Body of pancreas (tissue), 4 donors: ENCODE measurements around the gene LMO1. TPM values are rescaled to one million over a fixed set of nuclear protein-coding genes. Genes with fewer than 3 reads are reported as not detected.
A peak's percentile ranks its signal among the peaks of the same experiment; 100 is the strongest.

Experiments used
- ATAC-seq: fragments of 150-250 bp; one replicate; pipeline ENCODE4 v1.9.1; 2016
- DNase-seq, 4 donors: peaks; one replicate each; pipeline ENCODE4 v3.0.0-alpha.2; 2019
- H3K27ac ChIP-seq, 4 donors: fragments of 200-600 bp; sonication (generic); 1 replicate in 3 of 4; 2 replicates in 1 of 4; pipeline versions ENCODE4 v1.5.1 to v1.6.1; 2016 to 2019; ENCODE audit warnings: mild to moderate bottlenecking in 1 of 4, mixed read lengths in 1 of 4, moderate library complexity in 1 of 4
- H3K27me3 ChIP-seq, 2 donors: fragments of 200-600 bp; sonication (generic); one replicate each; pipeline ENCODE4 v1.6.0; 2016; ENCODE audit warnings: mild to moderate bottlenecking in 1 of 2
- H3K36me3 ChIP-seq, 2 donors: fragments of 200-600 bp; sonication (generic); replicated peaks in 1 of 2; 2 replicates each; pipeline ENCODE4 v1.5.1; 2016; ENCODE audit warnings: low read depth in 2 of 2; ENCODE audit not compliant: insufficient read depth in 1 of 2
- H3K4me1 ChIP-seq: fragments of 200-600 bp; sonication (generic); one replicate; pipeline ENCODE4 v1.6.0; 2016
- H3K4me3 ChIP-seq, 2 donors: fragments of 200-600 bp; sonication (generic); 1 replicate in 1 of 2; 2 replicates in 1 of 2; pipeline ENCODE4 v1.5.1; 2016 to 2019
- H3K9me3 ChIP-seq, 3 donors: fragments of 200-600 bp; sonication (generic); 1 replicate in 2 of 3; 2 replicates in 1 of 3; pipeline ENCODE4 v1.5.1; 2016
- POLR2A ChIP-seq, 3 donors: fragments of 450-650 bp; IDR thresholded peaks; one replicate each; pipeline ENCODE4 v1.6.1; 2016; ENCODE audit warnings: antibody characterized with exemption in 3 of 3, mild to moderate bottlenecking in 2 of 3
- WGBS, 2 donors: methylation state at CpG; one replicate each; pipeline ENCODE4 v1.1.5; 2017; 5-methylcytosine and 5-hydroxymethylcytosine counted together
- intact Hi-C: fragments of 100-400 bp; cut with DNase I; formaldehyde crosslinking; loops from one replicate; pipeline ENCODE4 v1.15.1; 2023
- total RNA-seq, 2 donors: library from RNA; depleted of rRNA; stranded (reverse); fragments of >200 nt; gene quantifications; one replicate each; pipeline ENCODE4 v1.1.0, GENCODE V29; 2016
- TF ChIP-seq, protein P1 (sequence below), 7 experiments: fragments of 450-650 bp in 4 of 7; fragments of 200-600 bp in 3 of 7; sonication (generic) in 3 of 7; IDR thresholded peaks; one replicate each; pipeline ENCODE4 v1.5.1; 2016 to 2019; ENCODE audit warnings: antibody characterized with exemption in 7 of 7

The LMO1 gene
- total RNA-seq, 2 donors from 2014 or later, result 0.78 to 1.6 TPM

DNA sequence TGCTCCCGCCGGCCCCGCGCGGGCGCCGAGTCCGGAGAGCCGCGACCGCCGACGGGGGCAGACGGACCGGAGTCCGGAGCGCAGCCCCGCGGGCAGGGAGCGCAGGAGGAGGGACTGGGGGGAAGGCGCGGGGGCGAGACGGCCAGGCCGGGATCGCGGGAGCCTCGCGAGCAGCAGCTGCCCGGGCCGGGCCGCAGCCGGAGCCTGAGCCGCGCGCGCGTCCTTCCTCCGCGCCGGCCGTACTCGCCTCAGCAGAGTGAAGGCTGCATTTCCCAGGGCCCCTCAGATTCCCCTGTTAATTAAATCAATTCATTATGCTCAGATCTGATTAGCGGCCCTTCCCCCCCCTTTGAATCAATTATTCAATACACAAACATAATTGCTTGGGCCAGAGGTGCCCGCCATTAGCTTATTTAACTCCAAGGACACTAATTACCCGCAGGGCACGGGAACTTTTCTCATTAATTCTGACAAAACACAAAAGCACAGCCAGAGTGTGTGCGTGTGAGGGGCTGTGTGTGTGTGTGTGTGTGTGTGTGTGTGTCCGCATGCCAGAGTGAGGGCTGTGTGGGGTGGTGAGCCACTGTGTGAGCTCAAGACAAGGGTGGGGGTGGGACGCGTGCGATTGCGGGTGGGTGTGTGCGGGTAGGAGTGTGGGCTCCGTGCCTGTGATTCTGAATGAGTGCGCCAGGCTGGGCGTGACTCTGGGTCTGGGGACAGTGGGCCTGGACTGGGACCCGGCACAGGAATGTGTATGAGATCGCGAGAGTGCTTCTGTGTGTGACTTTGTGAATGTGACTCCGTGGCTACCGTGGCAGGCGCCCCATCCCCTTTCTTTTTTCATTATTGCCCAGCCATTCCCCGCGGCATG lies 5.1 kb upstream of the LMO1 start:
- ATAC-seq (peak; percentile 31), DNase-seq (peak in 1 of 4 donors; percentile 12)
- intact Hi-C loops, result no loop called here
- Histone ChIP-seq H3K9me3 (no peaks in the 10 kb centered on the region), H3K4me3 (no peak overlapping the region), H3K27me3 (peaks cover 0 to 6% of the 10 kb centered on the region in 2 donors), H3K27ac (no peak overlapping the region), H3K4me1 (peaks cover 20% of the 10 kb centered on the region), H3K36me3 (no peaks in the 10 kb centered on the region)
- no peak for TF ChIP-seq POLR2A (IDR thresholded peaks at IDR 0.05)
- TF ChIP-seq, protein P1, sequence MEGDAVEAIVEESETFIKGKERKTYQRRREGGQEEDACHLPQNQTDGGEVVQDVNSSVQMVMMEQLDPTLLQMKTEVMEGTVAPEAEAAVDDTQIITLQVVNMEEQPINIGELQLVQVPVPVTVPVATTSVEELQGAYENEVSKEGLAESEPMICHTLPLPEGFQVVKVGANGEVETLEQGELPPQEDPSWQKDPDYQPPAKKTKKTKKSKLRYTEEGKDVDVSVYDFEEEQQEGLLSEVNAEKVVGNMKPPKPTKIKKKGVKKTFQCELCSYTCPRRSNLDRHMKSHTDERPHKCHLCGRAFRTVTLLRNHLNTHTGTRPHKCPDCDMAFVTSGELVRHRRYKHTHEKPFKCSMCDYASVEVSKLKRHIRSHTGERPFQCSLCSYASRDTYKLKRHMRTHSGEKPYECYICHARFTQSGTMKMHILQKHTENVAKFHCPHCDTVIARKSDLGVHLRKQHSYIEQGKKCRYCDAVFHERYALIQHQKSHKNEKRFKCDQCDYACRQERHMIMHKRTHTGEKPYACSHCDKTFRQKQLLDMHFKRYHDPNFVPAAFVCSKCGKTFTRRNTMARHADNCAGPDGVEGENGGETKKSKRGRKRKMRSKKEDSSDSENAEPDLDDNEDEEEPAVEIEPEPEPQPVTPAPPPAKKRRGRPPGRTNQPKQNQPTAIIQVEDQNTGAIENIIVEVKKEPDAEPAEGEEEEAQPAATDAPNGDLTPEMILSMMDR (IDR thresholded peaks at IDR 0.05), result no peak
- 18 to 48% methylated on average over 22 to 50 of the region's 65 CpGs for WGBS, 2 donors

DNA sequence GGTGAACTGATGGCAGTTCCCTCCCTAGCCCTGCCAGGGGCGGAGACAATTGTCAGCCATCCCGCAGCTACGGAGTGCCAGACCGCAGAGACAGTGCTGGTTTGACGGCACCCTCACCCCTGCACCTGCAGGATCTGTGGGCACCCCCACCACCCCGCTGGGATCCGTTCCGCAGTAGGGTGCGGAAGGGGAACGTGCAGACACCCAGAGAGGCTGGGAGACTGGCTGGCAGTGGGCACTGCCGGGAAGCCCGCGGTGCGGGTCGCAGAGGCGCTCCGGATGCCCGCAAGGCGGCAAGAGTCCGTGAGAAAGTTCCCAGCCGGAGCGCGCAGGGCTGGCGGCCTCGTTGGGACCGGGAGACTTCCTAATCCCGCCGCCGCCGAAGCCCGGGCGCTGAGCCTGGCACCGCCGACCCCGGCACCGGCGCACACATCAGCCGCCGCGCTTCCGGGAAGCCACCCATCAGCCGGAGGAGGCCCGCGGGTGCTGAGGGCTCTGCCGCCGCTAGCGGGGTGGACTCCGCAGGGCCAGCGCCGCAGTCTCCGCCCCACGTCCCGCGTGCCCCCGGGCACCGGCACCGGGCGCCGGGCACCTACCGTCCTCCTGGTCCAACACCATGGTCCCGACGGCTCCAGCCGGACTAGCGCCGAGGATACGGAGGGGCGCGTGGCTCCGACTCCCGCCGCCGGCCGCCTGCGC lies 4.3 kb upstream of the LMO1 start:
- Histone ChIP-seq H3K27ac (no peak overlapping the region), H3K4me3 (no peak overlapping the region), H3K9me3 (no peaks in the 10 kb centered on the region), H3K4me1 (peaks cover 28% of the 10 kb centered on the region), H3K36me3 (no peaks in the 10 kb centered on the region), H3K27me3 (peaks cover 0 to 6% of the 10 kb centered on the region in 2 donors)
- 3 to 8% methylated on average over 31 to 38 of the region's 74 CpGs for WGBS, 2 donors
- intact Hi-C loops, result no loop called here
- DNase-seq (peak; percentile 21 to 60 (median 45)), ATAC-seq (peak; percentile 49)
- TF ChIP-seq, protein P1 (IDR thresholded peaks at IDR 0.05), result no peak
- TF ChIP-seq POLR2A (IDR thresholded peaks at IDR 0.05), result no peak

DNA sequence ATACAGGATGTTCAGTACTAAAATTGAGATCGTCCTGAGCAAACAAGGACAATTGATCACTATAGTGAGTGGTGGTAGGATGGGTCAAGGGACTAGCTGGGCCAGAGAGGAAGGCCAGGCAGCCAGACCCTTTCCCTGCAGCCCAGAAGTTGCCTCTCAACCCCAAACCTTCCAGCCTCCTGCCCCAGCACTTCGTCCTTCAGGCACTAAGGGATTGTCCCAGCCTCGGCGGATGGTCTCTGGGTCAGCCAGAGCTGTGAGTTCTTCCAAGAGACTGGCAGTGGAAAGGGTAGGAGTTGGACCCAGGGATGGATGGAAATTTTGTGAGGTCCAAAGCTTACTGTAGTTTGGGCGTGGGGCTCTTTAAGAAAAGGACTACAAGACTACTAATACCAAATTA lies 3.6 kb upstream of the LMO1 start:
- H3K4me3 ChIP-seq, result no peak overlapping the region
- DNase-seq (peak in 1 of 4 donors; percentile 5), ATAC-seq (no peak)
- H3K27me3 ChIP-seq, result peaks cover 0 to 8% of the 10 kb centered on the region in 2 donors
- no peak for TF ChIP-seq POLR2A (IDR thresholded peaks at IDR 0.05)
- TF ChIP-seq, protein P1 (IDR thresholded peaks at IDR 0.05), result no peak
- peaks cover 32% of the 10 kb centered on the region for H3K4me1 ChIP-seq
- H3K9me3 ChIP-seq, result no peaks in the 10 kb centered on the region
- 83 to 90% methylated on average over 5 of the region's 5 CpGs for WGBS, 2 donors
- H3K36me3 ChIP-seq, result no peaks in the 10 kb centered on the region
- H3K27ac ChIP-seq, result no peak overlapping the region
- intact Hi-C loops, result no loop called here

DNA sequence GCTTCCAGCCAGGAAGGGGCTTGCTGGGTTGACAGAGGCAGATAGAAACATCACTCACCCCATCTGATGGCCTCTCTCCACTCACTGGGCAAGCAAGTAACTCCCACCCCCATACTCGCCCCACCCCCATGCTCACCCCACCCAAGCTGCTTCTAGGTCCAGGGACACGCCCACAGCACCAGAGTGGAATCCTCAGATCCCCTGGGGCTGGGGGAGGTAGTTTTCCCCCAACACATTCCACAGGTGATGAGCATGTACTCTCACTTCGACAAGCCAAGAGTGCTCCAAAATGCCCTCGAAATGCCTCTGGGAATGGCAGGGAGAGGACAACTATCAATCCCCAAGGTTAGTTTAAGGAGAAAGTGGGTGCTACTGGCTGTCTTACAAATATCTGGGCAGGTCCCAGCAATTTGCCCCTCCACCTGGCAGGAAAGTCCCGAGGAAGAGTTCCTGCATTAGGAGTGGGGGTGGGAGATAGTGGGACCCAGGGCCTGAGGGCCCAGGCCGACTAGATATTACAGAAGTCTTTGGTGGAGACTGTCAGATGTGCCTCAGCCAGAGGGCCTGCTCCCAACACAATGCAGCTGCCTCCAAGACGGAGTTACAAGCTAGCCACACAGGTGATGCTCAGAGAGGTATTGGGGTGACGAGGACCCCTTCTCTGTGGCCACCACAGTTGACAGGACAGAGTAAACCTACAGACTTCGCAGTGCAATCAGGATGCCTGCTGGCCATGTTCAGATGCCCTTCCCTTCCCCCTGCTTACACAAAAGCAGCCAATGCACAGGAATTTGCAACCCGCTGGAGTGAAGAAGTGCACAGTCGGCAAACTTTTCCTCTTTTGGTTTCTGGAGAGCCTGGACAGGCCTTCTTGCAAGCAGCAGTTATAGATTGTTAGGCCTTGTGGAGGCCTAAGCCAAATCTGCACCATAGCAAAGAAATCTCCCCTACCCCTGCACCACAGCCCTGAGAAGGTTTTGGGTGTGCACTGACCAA lies 2.9 kb upstream of the LMO1 start:
- intact Hi-C loops, result no loop called here
- H3K4me1 ChIP-seq, result peaks cover 34% of the 10 kb centered on the region
- H3K4me3 ChIP-seq, result no peak overlapping the region
- no peak for ATAC-seq
- DNase-seq, result peak in 2 of 4 donors; percentile 4 to 5
- H3K36me3 ChIP-seq, result no peaks in the 10 kb centered on the region
- peaks cover 0 to 10% of the 10 kb centered on the region in 2 donors for H3K27me3 ChIP-seq
- H3K27ac ChIP-seq, result no peak overlapping the region
- TF ChIP-seq, protein P1 (IDR thresholded peaks at IDR 0.05), result no peak
- no peak for TF ChIP-seq POLR2A (IDR thresholded peaks at IDR 0.05)
- H3K9me3 ChIP-seq, result no peaks in the 10 kb centered on the region
- 80 to 82% methylated on average over 6 to 11 of the region's 11 CpGs for WGBS, 2 donors
